Measurements from ENCODE around the gene ANO10. TPM values are rescaled to one million over a fixed set of nuclear protein-coding genes. Genes with fewer than 3 reads are reported as not detected.

The ANO10 gene
- polyA plus RNA-seq, 3 donors: 11.2 to 24.8 (median 21.6) TPM

DNA sequence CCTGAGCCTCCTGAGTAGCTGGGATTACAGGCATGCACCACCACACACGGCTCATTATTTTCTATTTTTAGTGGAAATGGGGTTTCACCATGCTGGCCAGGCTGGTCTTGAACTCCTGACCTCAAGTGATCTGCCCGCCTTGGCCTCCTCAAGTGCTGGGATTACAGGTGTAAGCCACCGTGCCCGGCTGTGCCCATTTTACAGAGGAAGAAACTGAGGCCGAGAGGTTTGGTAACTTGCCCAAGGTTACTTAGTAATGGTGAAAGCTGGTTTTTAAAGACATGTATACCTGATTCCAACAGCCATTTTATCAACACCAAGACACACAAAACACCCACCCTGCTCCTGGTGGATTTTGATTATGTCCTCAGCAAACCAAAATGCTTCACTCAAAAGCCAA lies 206.7 kb downstream of the ANO10 start:
- no peak overlapping the region for H3K27ac ChIP-seq (ENCODE audit: low read depth in 1 of 2, low read length in 2 of 2)
- H3K27ac Mint-ChIP-seq: peak overlapping the region in 1 of 7 donors; percentile 18

DNA sequence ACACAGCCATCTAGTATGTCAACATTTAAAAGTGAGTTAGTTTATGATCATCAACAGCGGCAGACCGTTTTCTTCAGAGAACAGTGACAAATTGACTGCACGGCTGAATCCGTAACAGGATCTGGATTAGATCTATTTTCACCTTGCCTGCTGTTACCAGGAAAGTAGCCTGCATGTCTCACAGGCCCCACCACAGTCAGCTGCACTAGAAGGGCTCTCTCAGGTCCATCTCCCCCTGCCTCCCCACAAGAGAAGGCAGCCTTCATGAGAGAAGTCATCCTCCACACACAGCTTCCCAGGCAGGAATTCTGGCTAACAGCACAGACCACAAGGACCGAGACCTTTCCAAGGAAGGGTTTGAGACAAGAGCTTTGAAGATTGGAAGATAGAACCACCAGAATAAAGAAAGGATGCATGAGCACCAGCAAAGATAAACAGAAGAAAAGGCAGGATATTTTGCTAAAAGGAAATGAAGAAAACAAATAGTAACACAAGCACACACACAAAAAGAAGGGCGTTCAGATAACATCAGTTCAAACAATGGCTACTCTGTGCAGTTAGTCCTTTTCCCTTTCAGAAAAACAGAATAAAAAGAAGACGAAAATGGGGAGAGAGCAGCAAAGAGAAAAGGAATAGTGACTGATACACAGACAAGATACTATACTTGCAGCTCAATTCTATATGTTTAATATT lies 208.0 kb downstream of the ANO10 start:
- Mint-ChIP-seq H3K36me3 (peaks cover 6 to 7% of the 10 kb centered on the region in 2 donors), H3K4me1 (peaks cover 8% of the 10 kb centered on the region), H3K4me3 (no peak overlapping the region), H3K27me3 (ENCODE audit: low read depth in 3 of 3) (no peaks in the 10 kb centered on the region), H3K9me3 (peaks cover 0 to 3% (median 0%) of the 10 kb centered on the region in 7 donors), H3K27ac (peak overlapping the region in 1 of 7 donors; percentile 59)
- H2AFZ ChIP-seq (ENCODE audit: insufficient read depth, low read depth, low read length, poor library complexity, severe bottlenecking): no peak overlapping the region
- H3K4me3 ChIP-seq (replicated peaks in 1 of 3; ENCODE audit: low read depth in 2 of 3, low read length in 3 of 3): no peak overlapping the region
- no peak overlapping the region for H3K9ac ChIP-seq (ENCODE audit: insufficient read depth, low read length, poor library complexity, severe bottlenecking)
- H3K4me2 ChIP-seq (replicated peaks; ENCODE audit: extremely low read depth, low read length, poor library complexity, severe bottlenecking): no peak overlapping the region
- no peaks in the 10 kb centered on the region for H3K79me2 ChIP-seq (ENCODE audit: insufficient read depth, low read length)
- no peaks in the 10 kb centered on the region for H4K20me1 ChIP-seq (ENCODE audit: insufficient read depth, low read length)
- no peaks in the 10 kb centered on the region for H3K36me3 ChIP-seq (replicated peaks in 1 of 2; ENCODE audit: control insufficient read depth in 1 of 2, insufficient read depth in 2 of 2, low read length in 2 of 2)
- no peak for DNase-seq
- no peaks in the 10 kb centered on the region for H3K9me3 ChIP-seq (replicated peaks in 1 of 2; ENCODE audit: control insufficient read depth in 1 of 2, insufficient read depth in 1 of 2, low read length in 2 of 2)
- no peaks in the 10 kb centered on the region for H3K27me3 ChIP-seq (ENCODE audit: control insufficient read depth in 2 of 2, insufficient read depth in 2 of 2, low read length in 2 of 2)
- H3K4me1 ChIP-seq (ENCODE audit: control insufficient read depth in 1 of 2, insufficient read depth in 2 of 2, low read length in 2 of 2): no peaks in the 10 kb centered on the region
- H3K27ac ChIP-seq (ENCODE audit: low read depth in 1 of 2, low read length in 2 of 2): no peak overlapping the region
- TF ChIP-seq CTCF (IDR thresholded peaks at IDR 0.05): no peak
- intact Hi-C loops (cut with micrococcal nuclease): no loop called here
- 97% methylated on average over 4 of the region's 7 CpGs for WGBS (ENCODE audit: insufficient coverage)

More for the DNA sequence above, 206.7 kb downstream of the ANO10 start:
- Mint-ChIP-seq H3K4me1 (peaks cover 8% of the 10 kb centered on the region), H3K9me3 (peaks cover 0 to 3% (median 0%) of the 10 kb centered on the region in 7 donors), H3K4me3 (no peak overlapping the region), H3K27me3 (ENCODE audit: low read depth in 3 of 3) (no peaks in the 10 kb centered on the region), H3K36me3 (peaks cover 6 to 11% of the 10 kb centered on the region in 2 donors)
- intact Hi-C loops (cut with micrococcal nuclease): no loop called here
- no peak for DNase-seq
- no peak overlapping the region for H3K4me3 ChIP-seq (replicated peaks in 1 of 3; ENCODE audit: low read depth in 2 of 3, low read length in 3 of 3)
- H4K20me1 ChIP-seq (ENCODE audit: insufficient read depth, low read length): no peaks in the 10 kb centered on the region
- no peak overlapping the region for H3K9ac ChIP-seq (ENCODE audit: insufficient read depth, low read length, poor library complexity, severe bottlenecking)
- no peaks in the 10 kb centered on the region for H3K9me3 ChIP-seq (replicated peaks in 1 of 2; ENCODE audit: control insufficient read depth in 1 of 2, insufficient read depth in 1 of 2, low read length in 2 of 2)
- no peaks in the 10 kb centered on the region for H3K4me1 ChIP-seq (ENCODE audit: control insufficient read depth in 1 of 2, insufficient read depth in 2 of 2, low read length in 2 of 2)
- H3K4me2 ChIP-seq (replicated peaks; ENCODE audit: extremely low read depth, low read length, poor library complexity, severe bottlenecking): no peak overlapping the region
- H3K36me3 ChIP-seq (replicated peaks in 1 of 2; ENCODE audit: control insufficient read depth in 1 of 2, insufficient read depth in 2 of 2, low read length in 2 of 2): no peaks in the 10 kb centered on the region
- WGBS (ENCODE audit: insufficient coverage): 86% methylated on average over 1 of the region's 5 CpGs
- TF ChIP-seq CTCF (IDR thresholded peaks at IDR 0.05): no peak
- no peaks in the 10 kb centered on the region for H3K79me2 ChIP-seq (ENCODE audit: insufficient read depth, low read length)
- no peaks in the 10 kb centered on the region for H3K27me3 ChIP-seq (ENCODE audit: control insufficient read depth in 2 of 2, insufficient read depth in 2 of 2, low read length in 2 of 2)
- no peak overlapping the region for H2AFZ ChIP-seq (ENCODE audit: insufficient read depth, low read depth, low read length, poor library complexity, severe bottlenecking)
